ENCODE results near the gene POFUT2. TPM values are rescaled to one million over a fixed set of nuclear protein-coding genes. Genes with fewer than 3 reads are reported as not detected.

The POFUT2 gene
- total RNA-seq, 1 experiment from 2014 or later, result 31.4 TPM

DNA sequence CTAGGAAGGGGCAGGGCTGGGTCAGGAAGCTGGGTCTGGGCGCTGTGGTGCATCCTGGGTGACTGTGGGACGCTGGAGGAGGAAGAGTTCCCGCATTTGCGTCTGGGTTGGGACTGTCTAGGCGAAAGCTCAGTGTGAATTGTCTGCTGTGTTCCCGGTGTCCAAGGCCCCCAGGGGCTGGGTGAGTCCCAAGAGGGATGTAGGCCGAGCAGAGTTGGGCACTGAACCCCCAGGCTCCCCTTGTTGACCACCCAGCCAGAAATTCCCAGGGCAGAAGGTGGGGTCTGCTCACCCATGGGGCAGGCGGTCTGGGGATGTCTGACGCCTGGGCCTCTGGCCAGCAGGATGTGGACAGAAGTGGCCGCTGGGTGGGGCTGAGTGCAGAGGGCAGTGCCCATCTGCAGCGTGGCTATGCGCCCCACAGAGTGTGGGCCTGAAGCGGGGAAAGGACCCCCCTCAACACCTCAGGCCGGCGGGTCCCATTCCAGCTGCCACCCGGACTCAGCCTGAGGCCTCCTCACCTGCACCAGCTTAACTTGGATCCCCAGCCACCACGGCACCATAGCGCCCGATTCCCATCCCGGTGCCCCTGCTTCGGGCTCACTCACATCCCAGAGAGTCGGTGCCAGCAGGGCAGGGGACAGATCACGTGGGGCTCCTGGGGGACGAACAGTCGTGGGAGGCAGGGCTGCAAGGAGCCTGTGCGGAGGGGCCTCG lies 37.0 kb upstream of the POFUT2 start:
- Mint-ChIP-seq H3K27me3 (ENCODE audit: unreplicated experiment) (no peaks in the 10 kb centered on the region), H3K9me3 (ENCODE audit: low read depth, unreplicated experiment) (no peaks in the 10 kb centered on the region), H3K4me1 (ENCODE audit: low read depth, unreplicated experiment) (peaks cover 15% of the 10 kb centered on the region), H3K27ac (ENCODE audit: unreplicated experiment) (no peak overlapping the region), H3K36me3 (ENCODE audit: insufficient read depth, unreplicated experiment) (peaks cover 10% of the 10 kb centered on the region), H3K4me3 (ENCODE audit: low read depth, unreplicated experiment) (no peak overlapping the region)
- no TSS peak for BruUV-seq (replicated peaks)
- CTCF ChIA-PET, result no interaction called here
- DNase-seq, result no peak
- TF ChIP-seq, protein P1, sequence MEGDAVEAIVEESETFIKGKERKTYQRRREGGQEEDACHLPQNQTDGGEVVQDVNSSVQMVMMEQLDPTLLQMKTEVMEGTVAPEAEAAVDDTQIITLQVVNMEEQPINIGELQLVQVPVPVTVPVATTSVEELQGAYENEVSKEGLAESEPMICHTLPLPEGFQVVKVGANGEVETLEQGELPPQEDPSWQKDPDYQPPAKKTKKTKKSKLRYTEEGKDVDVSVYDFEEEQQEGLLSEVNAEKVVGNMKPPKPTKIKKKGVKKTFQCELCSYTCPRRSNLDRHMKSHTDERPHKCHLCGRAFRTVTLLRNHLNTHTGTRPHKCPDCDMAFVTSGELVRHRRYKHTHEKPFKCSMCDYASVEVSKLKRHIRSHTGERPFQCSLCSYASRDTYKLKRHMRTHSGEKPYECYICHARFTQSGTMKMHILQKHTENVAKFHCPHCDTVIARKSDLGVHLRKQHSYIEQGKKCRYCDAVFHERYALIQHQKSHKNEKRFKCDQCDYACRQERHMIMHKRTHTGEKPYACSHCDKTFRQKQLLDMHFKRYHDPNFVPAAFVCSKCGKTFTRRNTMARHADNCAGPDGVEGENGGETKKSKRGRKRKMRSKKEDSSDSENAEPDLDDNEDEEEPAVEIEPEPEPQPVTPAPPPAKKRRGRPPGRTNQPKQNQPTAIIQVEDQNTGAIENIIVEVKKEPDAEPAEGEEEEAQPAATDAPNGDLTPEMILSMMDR (IDR thresholded peaks at IDR 0.05; ENCODE audit: unreplicated experiment), result no peak
- intact Hi-C loops (cut with micrococcal nuclease; ENCODE audit: unreplicated experiment), result no loop called here

- TF ChIP-seq, protein P1 (IDR thresholded peaks at IDR 0.05; ENCODE audit: unreplicated experiment), result no peak
- Mint-ChIP-seq H3K4me1 (ENCODE audit: low read depth, unreplicated experiment) (peaks cover 15% of the 10 kb centered on the region), H3K27ac (ENCODE audit: unreplicated experiment) (no peak overlapping the region), H3K36me3 (ENCODE audit: insufficient read depth, unreplicated experiment) (peaks cover 16% of the 10 kb centered on the region), H3K4me3 (ENCODE audit: low read depth, unreplicated experiment) (no peak overlapping the region), H3K27me3 (ENCODE audit: unreplicated experiment) (no peaks in the 10 kb centered on the region), H3K9me3 (ENCODE audit: low read depth, unreplicated experiment) (no peaks in the 10 kb centered on the region)
- intact Hi-C loops (cut with micrococcal nuclease; ENCODE audit: unreplicated experiment), result no loop called here
- DNase-seq, result no peak
- CTCF ChIA-PET, result interaction anchor here (1.0 kb wide), 1 partner anchor 10 kb away, joined by 5 read pairs; no protein-coding TSS in a partner anchor
- BruUV-seq (replicated peaks), result no TSS peak
Observed at GRCh38 chr21:45323487-45324311, 36.0 kb upstream of the POFUT2 start.

- TF ChIP-seq, protein P1 (IDR thresholded peaks at IDR 0.05; ENCODE audit: unreplicated experiment), result no peak
- no peaks in the 10 kb centered on the region for H3K9me3 Mint-ChIP-seq (ENCODE audit: low read depth, unreplicated experiment)
- no peaks in the 10 kb centered on the region for H3K27me3 Mint-ChIP-seq (ENCODE audit: unreplicated experiment)
- CTCF ChIA-PET, result interaction anchor here (0.7 to 1.0 kb wide), 2 partner anchors 11 to 34 kb away, joined by 3 to 5 read pairs; no protein-coding TSS in a partner anchor
- no peak for DNase-seq
- H3K36me3 Mint-ChIP-seq (ENCODE audit: insufficient read depth, unreplicated experiment), result peaks cover 18% of the 10 kb centered on the region
- H3K4me3 Mint-ChIP-seq (ENCODE audit: low read depth, unreplicated experiment), result no peak overlapping the region
- intact Hi-C loops (cut with micrococcal nuclease; ENCODE audit: unreplicated experiment), result no loop called here
- H3K4me1 Mint-ChIP-seq (ENCODE audit: low read depth, unreplicated experiment), result peaks cover 17% of the 10 kb centered on the region
- no peak overlapping the region for H3K27ac Mint-ChIP-seq (ENCODE audit: unreplicated experiment)
- BruUV-seq (replicated peaks), result no TSS peak
Observed at GRCh38 chr21:45322960-45323461, 35.3 kb upstream of the POFUT2 start.

- intact Hi-C loops (cut with micrococcal nuclease; ENCODE audit: unreplicated experiment), result no loop called here
- no peak for DNase-seq
- H3K27me3 Mint-ChIP-seq (ENCODE audit: unreplicated experiment), result no peaks in the 10 kb centered on the region
- no peak overlapping the region for H3K4me3 Mint-ChIP-seq (ENCODE audit: low read depth, unreplicated experiment)
- TF ChIP-seq, protein P1 (IDR thresholded peaks at IDR 0.05; ENCODE audit: unreplicated experiment), result no peak
- BruUV-seq (replicated peaks), result no TSS peak
- peaks cover 18% of the 10 kb centered on the region for H3K36me3 Mint-ChIP-seq (ENCODE audit: insufficient read depth, unreplicated experiment)
- peaks cover 16% of the 10 kb centered on the region for H3K4me1 Mint-ChIP-seq (ENCODE audit: low read depth, unreplicated experiment)
- no peak overlapping the region for H3K27ac Mint-ChIP-seq (ENCODE audit: unreplicated experiment)
- CTCF ChIA-PET, result interaction anchor here (0.7 kb wide), 1 partner anchor 34 kb away, joined by 3 read pairs; no protein-coding TSS in a partner anchor
- H3K9me3 Mint-ChIP-seq (ENCODE audit: low read depth, unreplicated experiment), result no peaks in the 10 kb centered on the region
Observed at GRCh38 chr21:45322231-45322959, 34.7 kb upstream of the POFUT2 start.
